Activated T-helper 1 cell treated with Interleukin-2 at 50 U/mL for 16 hours (primary cell): Measurements from ENCODE around the gene F12.
"Not testable (repeated sequence)": the region's sequence is repeated elsewhere in the genome, so short reads cannot be mapped to it uniquely, and the experiment has no call there.

ENCODE experiments used
- DNase-seq: peaks from one replicate; pipeline ENCODE4 v3.0.0-alpha.2; 2020; ENCODE audit warnings: low read depth

F12 gene

GRCh38 chr5:177367981-177368868 lies 41.1 kb downstream of the F12 start:
- no peak for DNase-seq

- DNase-seq = no peak
Observed at GRCh38 chr5:177367323-177367848, 42.0 kb downstream of the F12 start.

GRCh38 chr5:177366528-177367322 lies 42.6 kb downstream of the F12 start:
- DNase-seq = no peak

GRCh38 chr5:177365845-177366527 lies 43.4 kb downstream of the F12 start:
- DNase-seq = no peak

- DNase-seq = no peak
Observed at GRCh38 chr5:177364159-177364962, 45.0 kb downstream of the F12 start.

- no peak for DNase-seq
Observed at GRCh38 chr5:177363565-177363964, 45.8 kb downstream of the F12 start.

GRCh38 chr5:177362610-177363507 lies 46.5 kb downstream of the F12 start:
- peak; percentile 46 for DNase-seq

GRCh38 chr5:177362292-177362609 lies 47.1 kb downstream of the F12 start:
- DNase-seq = no peak

GRCh38 chr5:177361418-177362291 lies 47.7 kb downstream of the F12 start:
- DNase-seq = no peak

GRCh38 chr5:177360740-177361139 lies 48.6 kb downstream of the F12 start:
- DNase-seq = not testable (repeated sequence)

- no peak for DNase-seq
Observed at GRCh38 chr5:177359860-177360259, 49.5 kb downstream of the F12 start.

- DNase-seq = no peak
Observed at GRCh38 chr5:177359451-177359851, 49.9 kb downstream of the F12 start.

- no peak for DNase-seq
Observed at GRCh38 chr5:177358370-177358819, 51.0 kb downstream of the F12 start.

- DNase-seq = peak; percentile 62
Observed at GRCh38 chr5:177357459-177358351, 51.7 kb downstream of the F12 start, which contains the start of gene RGS14. RGS14 (plus strand) TSS chr5:177357924; CDS start chr5:177358025, 101 bp downstream.

GRCh38 chr5:177357146-177357458 lies 52.3 kb downstream of the F12 start:
- no peak for DNase-seq

GRCh38 chr5:177356746-177357145 lies 52.6 kb downstream of the F12 start:
- no peak for DNase-seq

- no peak for DNase-seq
Observed at GRCh38 chr5:177355868-177356168, 53.5 kb downstream of the F12 start.

- no peak for DNase-seq
Observed at GRCh38 chr5:177355162-177355867, 54.0 kb downstream of the F12 start.
